GM12878 (cell line): ENCODE data around the gene UQCC2. TPM values are rescaled to one million over a fixed set of nuclear protein-coding genes. Genes with fewer than 3 reads are reported as not detected.

Experiments used
- microRNA counts: library from miRNA; unstranded; fragments of <30 nt; microRNA quantifications from one replicate; lab custom pipeline; 2016
- microRNA-seq: library from miRNA; unstranded; fragments of <30 nt; microRNA quantifications from one replicate; pipeline ENCODE4, GENCODE V29; 2018
- polyA plus RNA-seq, 11 experiments: library from polyadenylated mRNA; depleted of rRNA in 4 of 11; unstranded in 6 of 11; stranded (reverse) in 5 of 11; fragments of >200 nt; fragmentation: Nextera tagmentation in 4 of 11; fragmentation: Illumina TruSeq in 1 of 11; extraction: Ambion mirVana in 4 of 11; extraction: Trizol in 1 of 11; gene quantifications; 1 replicate in 1 of 11; 2 replicates in 10 of 11; pipeline versions ENCODE4 v1.2.1 to v1.2.3, GENCODE V29; 2011 to 2016; ENCODE audit warnings: inconsistent platforms in 2 of 11, missing spikeins in 2 of 11, low read depth in 1 of 11
- small RNA-seq: library from RNA; depleted of rRNA; stranded (forward); fragments of <200 nt; gene quantifications from one replicate; pipeline ENCODE3, GENCODE V24; 2014
- total RNA-seq, 4 experiments: library from RNA; depleted of rRNA in 3 of 4; stranded (reverse); fragments of >200 nt in 3 of 4; fragmentation: Illumina TruSeq in 1 of 4; extraction: Trizol in 1 of 4; gene quantifications; 2 replicates each; pipeline versions ENCODE4 v1.2.1 to v1.2.3, GENCODE V29; 2013 to 2021
- TF ChIP-seq, protein P1 (sequence below): fragments of 450-650 bp; IDR thresholded peaks from 2 replicates; pipeline ENCODE4 v1.6.1; 2017; ENCODE audit warnings: mild to moderate bottlenecking, moderate library complexity

Gene UQCC2
- total and polyA plus RNA-seq, 10 of the 15 experiments (the other 5 are each of a cell fraction or from before 2014, with no cell fraction given), result 40.6 to 478 (median 71.2) TPM

GRCh38 chr6:33651403-33651802 is 60.1 kb downstream of the UQCC2 start (continued):
- TF ChIP-seq, protein P1, sequence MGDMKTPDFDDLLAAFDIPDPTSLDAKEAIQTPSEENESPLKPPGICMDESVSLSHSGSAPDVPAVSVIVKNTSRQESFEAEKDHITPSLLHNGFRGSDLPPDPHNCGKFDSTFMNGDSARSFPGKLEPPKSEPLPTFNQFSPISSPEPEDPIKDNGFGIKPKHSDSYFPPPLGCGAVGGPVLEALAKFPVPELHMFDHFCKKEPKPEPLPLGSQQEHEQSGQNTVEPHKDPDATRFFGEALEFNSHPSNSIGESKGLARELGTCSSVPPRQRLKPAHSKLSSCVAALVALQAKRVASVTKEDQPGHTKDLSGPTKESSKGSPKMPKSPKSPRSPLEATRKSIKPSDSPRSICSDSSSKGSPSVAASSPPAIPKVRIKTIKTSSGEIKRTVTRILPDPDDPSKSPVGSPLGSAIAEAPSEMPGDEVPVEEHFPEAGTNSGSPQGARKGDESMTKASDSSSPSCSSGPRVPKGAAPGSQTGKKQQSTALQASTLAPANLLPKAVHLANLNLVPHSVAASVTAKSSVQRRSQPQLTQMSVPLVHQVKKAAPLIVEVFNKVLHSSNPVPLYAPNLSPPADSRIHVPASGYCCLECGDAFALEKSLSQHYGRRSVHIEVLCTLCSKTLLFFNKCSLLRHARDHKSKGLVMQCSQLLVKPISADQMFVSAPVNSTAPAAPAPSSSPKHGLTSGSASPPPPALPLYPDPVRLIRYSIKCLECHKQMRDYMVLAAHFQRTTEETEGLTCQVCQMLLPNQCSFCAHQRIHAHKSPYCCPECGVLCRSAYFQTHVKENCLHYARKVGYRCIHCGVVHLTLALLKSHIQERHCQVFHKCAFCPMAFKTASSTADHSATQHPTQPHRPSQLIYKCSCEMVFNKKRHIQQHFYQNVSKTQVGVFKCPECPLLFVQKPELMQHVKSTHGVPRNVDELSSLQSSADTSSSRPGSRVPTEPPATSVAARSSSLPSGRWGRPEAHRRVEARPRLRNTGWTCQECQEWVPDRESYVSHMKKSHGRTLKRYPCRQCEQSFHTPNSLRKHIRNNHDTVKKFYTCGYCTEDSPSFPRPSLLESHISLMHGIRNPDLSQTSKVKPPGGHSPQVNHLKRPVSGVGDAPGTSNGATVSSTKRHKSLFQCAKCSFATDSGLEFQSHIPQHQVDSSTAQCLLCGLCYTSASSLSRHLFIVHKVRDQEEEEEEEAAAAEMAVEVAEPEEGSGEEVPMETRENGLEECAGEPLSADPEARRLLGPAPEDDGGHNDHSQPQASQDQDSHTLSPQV, result no peak

MicroRNA genes within 50 kb of the gene (microRNA counts, 767-probe panel; counts per million panel counts)
- microRNA hsa-miR-3934 (lab: Ali Mortazavi, UCI), result 1,705 counts per million, percentile 66 among the panel's probes with 10 or more counts

Small RNA genes within 50 kb of the gene (microRNA-seq; reads per million reads assigned to microRNA genes)
- gene MIR3934, result 17.9 reads per million, percentile 53 among the genes with 10 or more reads in this experiment

Small RNA genes within 50 kb of the gene (small RNA-seq; reads per million reads assigned to genes)
- gene MIR3934, result not detected

Other genes starting within 250 kb of the UQCC2 start
- gene BAK1, start 131.4 kb downstream of the UQCC2 start, total RNA-seq (2014; rRNA removed), result 9.3 and 9.4 TPM in 2 replicates
- 23.9 and 26.6 TPM in 2 replicates for gene BAK1, start 131.4 kb downstream of the UQCC2 start, total RNA-seq (2014; rRNA removed; fragmentation: Illumina TruSeq; extraction: Trizol)
- gene BAK1, start 131.4 kb downstream of the UQCC2 start, total RNA-seq (2021), result 36.7 and 37.6 TPM in 2 replicates
- gene BAK1, start 131.4 kb downstream of the UQCC2 start, polyA plus RNA-seq (2011; rRNA removed), result 18.1 and 31.0 TPM in 2 replicates
- 14.4 and 28.2 TPM in 2 replicates for gene BAK1, start 131.4 kb downstream of the UQCC2 start, polyA plus RNA-seq (2014; fragmentation: Illumina TruSeq; extraction: Trizol)
- gene BAK1, start 131.4 kb downstream of the UQCC2 start, polyA plus RNA-seq (2014; fragmentation: Nextera tagmentation; extraction: Ambion mirVana), result 10 to 100 TPM in 1 of 2 experiments, 1 to 10 TPM in 1; 6.3 to 13.0 TPM
- gene BAK1, start 131.4 kb downstream of the UQCC2 start, polyA plus RNA-seq (2014; rRNA removed), result 38.1 and 44.5 TPM in 2 replicates
- gene BAK1, start 131.4 kb downstream of the UQCC2 start, polyA plus RNA-seq (2016; fragmentation: Nextera tagmentation; extraction: Ambion mirVana), result 10 to 100 TPM; 65.7 to 65.8 TPM
- gene ITPR3, start 90.4 kb downstream of the UQCC2 start, total RNA-seq (2014; rRNA removed), result 12.7 and 15.4 TPM in 2 replicates
- gene ITPR3, start 90.4 kb downstream of the UQCC2 start, total RNA-seq (2014; rRNA removed; fragmentation: Illumina TruSeq; extraction: Trizol), result 7.6 and 8.3 TPM in 2 replicates
- 30.3 and 34.0 TPM in 2 replicates for gene ITPR3, start 90.4 kb downstream of the UQCC2 start, total RNA-seq (2021)
- gene ITPR3, start 90.4 kb downstream of the UQCC2 start, polyA plus RNA-seq (2011; rRNA removed), result 7.2 and 15.6 TPM in 2 replicates
- gene ITPR3, start 90.4 kb downstream of the UQCC2 start, polyA plus RNA-seq (2014; fragmentation: Illumina TruSeq; extraction: Trizol), result 6.7 and 14.6 TPM in 2 replicates
- gene ITPR3, start 90.4 kb downstream of the UQCC2 start, polyA plus RNA-seq (2014; fragmentation: Nextera tagmentation; extraction: Ambion mirVana), result under 1 TPM; 0.32 to 0.44 TPM
- gene ITPR3, start 90.4 kb downstream of the UQCC2 start, polyA plus RNA-seq (2014; rRNA removed), result 23.0 and 27.0 TPM in 2 replicates
- 1 to 10 TPM; 8.9 to 9.1 TPM for gene ITPR3, start 90.4 kb downstream of the UQCC2 start, polyA plus RNA-seq (2016; fragmentation: Nextera tagmentation; extraction: Ambion mirVana)
- gene IP6K3, start 35.2 kb upstream of the UQCC2 start, total RNA-seq (2014; rRNA removed), result not detected in 2 replicates
- not detected in 2 replicates for gene IP6K3, start 35.2 kb upstream of the UQCC2 start, total RNA-seq (2014; rRNA removed; fragmentation: Illumina TruSeq; extraction: Trizol)
- not detected in 2 replicates for gene IP6K3, start 35.2 kb upstream of the UQCC2 start, total RNA-seq (2021)
- gene IP6K3, start 35.2 kb upstream of the UQCC2 start, polyA plus RNA-seq (2011; rRNA removed), result 0.15 TPM in 1 of 2 replicates, not detected in the other
- not detected in 2 replicates for gene IP6K3, start 35.2 kb upstream of the UQCC2 start, polyA plus RNA-seq (2014; fragmentation: Illumina TruSeq; extraction: Trizol)
- gene IP6K3, start 35.2 kb upstream of the UQCC2 start, polyA plus RNA-seq (2014; fragmentation: Nextera tagmentation; extraction: Ambion mirVana), result under 1 TPM in 1 of 2 experiments, not detected in 1; 0.02 TPM
- not detected in 2 replicates for gene IP6K3, start 35.2 kb upstream of the UQCC2 start, polyA plus RNA-seq (2014; rRNA removed)
- under 1 TPM in 1 of 2 experiments, not detected in 1; 0.09 TPM for gene IP6K3, start 35.2 kb upstream of the UQCC2 start, polyA plus RNA-seq (2016; fragmentation: Nextera tagmentation; extraction: Ambion mirVana)
- gene LEMD2, start 77.4 kb upstream of the UQCC2 start, total RNA-seq (2014; rRNA removed), result 25.8 and 26.5 TPM in 2 replicates
- 23.0 and 25.8 TPM in 2 replicates for gene LEMD2, start 77.4 kb upstream of the UQCC2 start, total RNA-seq (2014; rRNA removed; fragmentation: Illumina TruSeq; extraction: Trizol)
- 30.4 and 35.2 TPM in 2 replicates for gene LEMD2, start 77.4 kb upstream of the UQCC2 start, total RNA-seq (2021)
- gene LEMD2, start 77.4 kb upstream of the UQCC2 start, polyA plus RNA-seq (2011; rRNA removed), result 47.1 and 50.1 TPM in 2 replicates
- gene LEMD2, start 77.4 kb upstream of the UQCC2 start, polyA plus RNA-seq (2014; fragmentation: Illumina TruSeq; extraction: Trizol), result 13.5 and 22.6 TPM in 2 replicates
- gene LEMD2, start 77.4 kb upstream of the UQCC2 start, polyA plus RNA-seq (2014; fragmentation: Nextera tagmentation; extraction: Ambion mirVana), result 1 to 10 TPM in 1 of 2 experiments, under 1 TPM in 1; 0.45 to 1.2 TPM
- gene LEMD2, start 77.4 kb upstream of the UQCC2 start, polyA plus RNA-seq (2014; rRNA removed), result 30.0 and 33.8 TPM in 2 replicates
- 10 to 100 TPM in 1 of 2 experiments, 1 to 10 TPM in 1; 5.9 to 14.0 TPM for gene LEMD2, start 77.4 kb upstream of the UQCC2 start, polyA plus RNA-seq (2016; fragmentation: Nextera tagmentation; extraction: Ambion mirVana)
- gene MLN, start 92.3 kb upstream of the UQCC2 start, total RNA-seq (2014; rRNA removed), result not detected in 2 replicates
- gene MLN, start 92.3 kb upstream of the UQCC2 start, total RNA-seq (2014; rRNA removed; fragmentation: Illumina TruSeq; extraction: Trizol), result not detected in 2 replicates
- gene MLN, start 92.3 kb upstream of the UQCC2 start, total RNA-seq (2021), result not detected in 2 replicates
- not detected in 2 replicates for gene MLN, start 92.3 kb upstream of the UQCC2 start, polyA plus RNA-seq (2011; rRNA removed)
- not detected in 2 replicates for gene MLN, start 92.3 kb upstream of the UQCC2 start, polyA plus RNA-seq (2014; fragmentation: Illumina TruSeq; extraction: Trizol)
- not detected for gene MLN, start 92.3 kb upstream of the UQCC2 start, polyA plus RNA-seq (2014; fragmentation: Nextera tagmentation; extraction: Ambion mirVana)
- gene MLN, start 92.3 kb upstream of the UQCC2 start, polyA plus RNA-seq (2014; rRNA removed), result not detected in 2 replicates
- gene MLN, start 92.3 kb upstream of the UQCC2 start, polyA plus RNA-seq (2016; fragmentation: Nextera tagmentation; extraction: Ambion mirVana), result not detected